GM23248 (cell line): Measurements from ENCODE around the gene ALDH5A1. TPM values are rescaled to one million over a fixed set of nuclear protein-coding genes. Genes with fewer than 3 reads are reported as not detected.

ENCODE experiments used
- DNase-seq: peaks from one replicate; pipeline ENCODE4 v3.0.0-alpha.2; 2015
- H2AFZ ChIP-seq: fragments of 200-600 bp; sonication (generic); 2 replicates; pipeline ENCODE4 v1.6.1; 2016; ENCODE audit warnings: antibody characterized with exemption
- H3F3A ChIP-seq: fragments of 200-600 bp; sonication (generic); 2 replicates; pipeline ENCODE4 v1.6.1; 2016; ENCODE audit warnings: mild to moderate bottlenecking, antibody characterized with exemption, mixed run types; ENCODE audit not compliant: insufficient read depth
- H3K27ac ChIP-seq: fragments of 200-600 bp; sonication (generic); 2 replicates; pipeline ENCODE4 v1.5.1; 2016; ENCODE audit warnings: mild to moderate bottlenecking
- H3K27me3 ChIP-seq: fragments of 200-600 bp; sonication (generic); replicated peaks from 2 replicates; pipeline ENCODE4 v1.6.1; 2016; ENCODE audit warnings: mild to moderate bottlenecking; ENCODE audit not compliant: insufficient read depth
- H3K36me3 ChIP-seq: fragments of 200-600 bp; sonication (generic); 2 replicates; pipeline ENCODE4 v1.6.1; 2016; ENCODE audit warnings: low read depth, mild to moderate bottlenecking
- H3K4me1 ChIP-seq: fragments of 200-600 bp; sonication (generic); 2 replicates; pipeline ENCODE4 v1.6.1; 2016; ENCODE audit warnings: mild to moderate bottlenecking; ENCODE audit not compliant: insufficient read depth
- H3K4me2 ChIP-seq: fragments of 200-600 bp; sonication (generic); one replicate; pipeline ENCODE4 v1.6.1; 2016; ENCODE audit warnings: mild to moderate bottlenecking; ENCODE audit not compliant: unreplicated experiment
- H3K4me3 ChIP-seq: fragments of 200-600 bp; sonication (generic); 2 replicates; pipeline ENCODE4 v1.5.1; 2016; ENCODE audit warnings: mild to moderate bottlenecking
- H3K79me2 ChIP-seq: fragments of 200-600 bp; sonication (generic); 2 replicates; pipeline ENCODE4 v1.6.1; 2016; ENCODE audit warnings: mild to moderate bottlenecking; ENCODE audit not compliant: insufficient read depth
- H3K9ac ChIP-seq: fragments of 200-600 bp; sonication (generic); 2 replicates; pipeline ENCODE4 v1.6.1; 2016; ENCODE audit warnings: mild to moderate bottlenecking
- H3K9me2 ChIP-seq: fragments of 200-600 bp; sonication (generic); 2 replicates; pipeline ENCODE4 v1.6.1; 2016; ENCODE audit warnings: mixed run types, mild to moderate bottlenecking, moderate library complexity; ENCODE audit not compliant: insufficient read depth
- H3K9me3 ChIP-seq: fragments of 200-600 bp; sonication (generic); one replicate; pipeline ENCODE4 v1.6.1; 2017; ENCODE audit warnings: low read depth
- H4K20me1 ChIP-seq: fragments of 200-600 bp; sonication (generic); 2 replicates; pipeline ENCODE4 v1.6.0; 2016; ENCODE audit not compliant: insufficient read depth
- EZH2 ChIP-seq: fragments of 200-600 bp; sonication (generic); IDR thresholded peaks from 2 replicates; pipeline ENCODE4 v1.6.1; 2018; ENCODE audit warnings: antibody characterized with exemption, mild to moderate bottlenecking; ENCODE audit not compliant: insufficient read depth, poor library complexity, severe bottlenecking
- EZH2phosphoT487 ChIP-seq: fragments of 200-600 bp; sonication (generic); IDR thresholded peaks from 2 replicates; pipeline ENCODE4 v1.6.1; 2018; ENCODE audit warnings: antibody characterized with exemption, moderate library complexity, mild to moderate bottlenecking, low read depth; ENCODE audit not compliant: insufficient read depth
- WGBS, 2 experiments: methylation state at CpG; one replicate each; pipeline ENCODE4 v1.1.6; 2015 to 2017; ENCODE audit warnings: low lambda C conversion rate in 2 of 2, low coverage in 1 of 2; ENCODE audit errors: missing lambda C conversion rate in 2 of 2; 5-methylcytosine and 5-hydroxymethylcytosine counted together
- in situ Hi-C: fragments of 300-500 bp; cut with MboI; formaldehyde crosslinking; loops from 2 replicates; pipeline ENCODE4 v1.15.0; 2020
- polyA plus RNA-seq: library from polyadenylated mRNA; unstranded; fragments of >200 nt; fragmentation: Nextera tagmentation; extraction: Ambion mirVana; gene quantifications from 2 replicates; pipeline ENCODE4 v1.2.1, GENCODE V29; 2016
- total RNA-seq: library from RNA; depleted of rRNA; stranded (reverse); fragments of >200 nt; shearing (Covaris generic); gene quantifications from 2 replicates; pipeline ENCODE4 v1.2.3, GENCODE V29; 2014

The ALDH5A1 gene
- total and polyA plus RNA-seq, 2 experiments from 2014 or later, result 0.86 to 1.1 TPM

GRCh38 chr6:24540197-24540596 is 45.4 kb downstream of the ALDH5A1 start:
- Histone ChIP-seq H3K27ac (no peak overlapping the region), H3K9ac (no peak overlapping the region), H3K9me3 (no peaks in the 10 kb centered on the region), H3K4me2 (no peak overlapping the region), H3K79me2 (no peaks in the 10 kb centered on the region), H4K20me1 (no peaks in the 10 kb centered on the region), H3K4me3 (no peak overlapping the region), H3K4me1 (no peaks in the 10 kb centered on the region), H2AFZ (no peak overlapping the region), H3K27me3 (0 out of 2 replicates have a peak, but pooled peaks cover under 1% of the 10 kb centered on the region), H3F3A (no peaks in the 10 kb centered on the region), H3K9me2 (no peaks in the 10 kb centered on the region), H3K36me3 (no peaks in the 10 kb centered on the region)
- TF ChIP-seq EZH2phosphoT487 (no peak), EZH2 (no peak)
- DNase-seq, result no peak
- in situ Hi-C loops, result no loop called here
- 47 to 49% methylated on average over 3 of the region's 3 CpGs for WGBS, 2 experiments

- no peak overlapping the region for H2AFZ ChIP-seq
- in situ Hi-C loops, result no loop called here
- no peak for DNase-seq
- TF ChIP-seq EZH2phosphoT487 (no peak), EZH2 (no peak)
- no peaks in the 10 kb centered on the region for H3K9me3 ChIP-seq
- H4K20me1 ChIP-seq, result no peaks in the 10 kb centered on the region
- H3K4me2 ChIP-seq, result no peak overlapping the region
- no peak overlapping the region for H3K9ac ChIP-seq
- peaks cover 13% of the 10 kb centered on the region for H3K27me3 ChIP-seq
- H3K36me3 ChIP-seq, result no peaks in the 10 kb centered on the region
- H3K9me2 ChIP-seq, result no peaks in the 10 kb centered on the region
- H3K4me1 ChIP-seq, result no peaks in the 10 kb centered on the region
- no peak overlapping the region for H3K4me3 ChIP-seq
- 48 to 52% methylated on average over 4 of the region's 4 CpGs for WGBS, 2 experiments
- no peak overlapping the region for H3K27ac ChIP-seq
- H3F3A ChIP-seq, result no peaks in the 10 kb centered on the region
- H3K79me2 ChIP-seq, result no peaks in the 10 kb centered on the region
Measured at GRCh38 chr6:24543683-24544082, 48.9 kb downstream of the ALDH5A1 start.

- no peak for TF ChIP-seq EZH2
- no peak for TF ChIP-seq EZH2phosphoT487
- no peak overlapping the region for H2AFZ ChIP-seq
- no peak for DNase-seq
- no peak overlapping the region for H3K9ac ChIP-seq
- H4K20me1 ChIP-seq, result no peaks in the 10 kb centered on the region
- no peaks in the 10 kb centered on the region for H3K4me1 ChIP-seq
- no peaks in the 10 kb centered on the region for H3F3A ChIP-seq
- no peak overlapping the region for H3K4me2 ChIP-seq
- H3K36me3 ChIP-seq, result no peaks in the 10 kb centered on the region
- no peaks in the 10 kb centered on the region for H3K9me3 ChIP-seq
- H3K27ac ChIP-seq, result no peak overlapping the region
- peaks cover 13% of the 10 kb centered on the region for H3K27me3 ChIP-seq
- WGBS, 2 experiments, result 93 to 98% methylated on average over 3 of the region's 3 CpGs
- H3K4me3 ChIP-seq, result no peak overlapping the region
- H3K9me2 ChIP-seq, result no peaks in the 10 kb centered on the region
- H3K79me2 ChIP-seq, result no peaks in the 10 kb centered on the region
- in situ Hi-C loops, result no loop called here
Measured at GRCh38 chr6:24545183-24545582, 50.4 kb downstream of the ALDH5A1 start.

GRCh38 chr6:24545691-24546090 is 50.9 kb downstream of the ALDH5A1 start:
- no peaks in the 10 kb centered on the region for H3K79me2 ChIP-seq
- H3K4me2 ChIP-seq, result no peak overlapping the region
- no peaks in the 10 kb centered on the region for H4K20me1 ChIP-seq
- no peak for DNase-seq
- in situ Hi-C loops, result no loop called here
- H3K9me3 ChIP-seq, result no peaks in the 10 kb centered on the region
- peaks cover 13% of the 10 kb centered on the region for H3K27me3 ChIP-seq
- H2AFZ ChIP-seq, result no peak overlapping the region
- H3K4me1 ChIP-seq, result no peaks in the 10 kb centered on the region
- TF ChIP-seq EZH2phosphoT487 (no peak), EZH2 (no peak)
- H3K9ac ChIP-seq, result no peak overlapping the region
- H3K4me3 ChIP-seq, result no peak overlapping the region
- no peaks in the 10 kb centered on the region for H3K36me3 ChIP-seq
- no peaks in the 10 kb centered on the region for H3K9me2 ChIP-seq
- H3F3A ChIP-seq, result no peaks in the 10 kb centered on the region
- no peak overlapping the region for H3K27ac ChIP-seq
- WGBS, 2 experiments, result 65 to 70% methylated on average over 3 of the region's 3 CpGs

- H2AFZ ChIP-seq, result no peak overlapping the region
- no peak for DNase-seq
- H3F3A ChIP-seq, result no peaks in the 10 kb centered on the region
- H3K79me2 ChIP-seq, result no peaks in the 10 kb centered on the region
- no peaks in the 10 kb centered on the region for H3K9me3 ChIP-seq
- no peak overlapping the region for H3K9ac ChIP-seq
- TF ChIP-seq EZH2 (no peak), EZH2phosphoT487 (no peak)
- no peaks in the 10 kb centered on the region for H3K9me2 ChIP-seq
- H3K4me1 ChIP-seq, result no peaks in the 10 kb centered on the region
- H3K36me3 ChIP-seq, result no peaks in the 10 kb centered on the region
- WGBS, 2 experiments, result 62 to 67% methylated on average over 7 of the region's 7 CpGs
- in situ Hi-C loops, result no loop called here
- no peaks in the 10 kb centered on the region for H4K20me1 ChIP-seq
- H3K4me2 ChIP-seq, result no peak overlapping the region
- peaks cover 13% of the 10 kb centered on the region for H3K27me3 ChIP-seq
- no peak overlapping the region for H3K27ac ChIP-seq
- H3K4me3 ChIP-seq, result no peak overlapping the region
Measured at GRCh38 chr6:24546439-24546838, 51.7 kb downstream of the ALDH5A1 start.
